Erythroblast (primary cell): Measurements from ENCODE around the gene ECE1.

Source experiments
- GATA1 ChIP-seq: IDR thresholded peaks from 2 replicates; pipeline ENCODE4 v1.6.1; 2011; ENCODE audit warnings: low read depth, mild to moderate bottlenecking, control low read depth, low read length, moderate library complexity
- POLR2A ChIP-seq: IDR thresholded peaks from 2 replicates; pipeline ENCODE4 v1.6.1; 2011; ENCODE audit warnings: mild to moderate bottlenecking, low read length

DNA sequence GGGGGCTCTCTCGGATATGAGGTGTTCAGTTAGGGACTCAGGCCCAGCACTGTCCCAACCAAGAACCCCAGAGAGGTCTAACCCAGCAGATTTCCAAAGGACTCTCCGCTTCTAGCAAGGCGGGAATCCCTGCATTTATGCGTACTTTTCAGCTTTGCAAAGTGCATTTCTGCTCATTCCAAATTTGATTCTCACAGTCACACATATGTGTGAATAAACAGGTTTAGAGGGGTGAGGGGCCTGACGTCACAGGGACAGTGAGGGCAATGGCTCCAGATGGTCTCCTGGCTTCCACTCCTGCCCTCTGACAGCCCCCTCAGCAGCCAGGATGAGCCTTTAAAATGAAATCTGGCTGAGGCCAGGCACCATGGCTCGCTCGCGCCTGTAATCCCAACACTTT lies 921 bp upstream of the ECE1 start:
- no peak for TF ChIP-seq POLR2A
- no peak for TF ChIP-seq GATA1
